ENCODE data around the gene CASP4.
A peak's percentile ranks its signal among the peaks of the same experiment; 100 is the strongest.

CASP4 gene

GRCh38 chr11:104968355-104968855 lies at the start of gene CASP4:
CASP4 (minus strand) TSS chr11:104968574; CDS start chr11:104968525, 49 bp downstream.
- H3K27ac ChIP-seq: peak within 1 kb of the TSS; percentile 48
- TF ChIP-seq CTCF (conservative IDR thresholded peaks at IDR 0.05) (no peak), ZFX (IDR thresholded peaks at IDR 0.05) (no peak)

GRCh38 chr11:105007463-105007862 lies 39.1 kb upstream of the CASP4 start:
- TF ChIP-seq CTCF (conservative IDR thresholded peaks at IDR 0.05): no peak
- H3K27ac ChIP-seq: no peak overlapping the region

- H3K27ac ChIP-seq: no peak overlapping the region
- TF ChIP-seq CTCF (conservative IDR thresholded peaks at IDR 0.05): no peak
- no peak for TF ChIP-seq ZFX (IDR thresholded peaks at IDR 0.05)
Observed at GRCh38 chr11:105005451-105005845, 37.1 kb upstream of the CASP4 start.

GRCh38 chr11:105004021-105004420 lies 35.6 kb upstream of the CASP4 start:
- no peak for TF ChIP-seq ZFX (IDR thresholded peaks at IDR 0.05)
- no peak for TF ChIP-seq CTCF (conservative IDR thresholded peaks at IDR 0.05)
- H3K27ac ChIP-seq: no peak overlapping the region

GRCh38 chr11:105003151-105003550 lies 34.8 kb upstream of the CASP4 start:
- H3K27ac ChIP-seq: no peak overlapping the region
- TF ChIP-seq CTCF (conservative IDR thresholded peaks at IDR 0.05): no peak
- no peak for TF ChIP-seq ZFX (IDR thresholded peaks at IDR 0.05)

- H3K27ac ChIP-seq: no peak overlapping the region
- TF ChIP-seq ZFX (IDR thresholded peaks at IDR 0.05) (no peak), CTCF (conservative IDR thresholded peaks at IDR 0.05) (peak; percentile 87)
Observed at GRCh38 chr11:105000797-105001196, 32.4 kb upstream of the CASP4 start.

- H3K27ac ChIP-seq: no peak overlapping the region
- TF ChIP-seq CTCF (conservative IDR thresholded peaks at IDR 0.05) (no peak), ZFX (IDR thresholded peaks at IDR 0.05) (no peak)
Observed at GRCh38 chr11:105000167-105000566, 31.8 kb upstream of the CASP4 start.

Data from C4-2B (cell line).